Measurements from ENCODE around the gene E2F1.

The E2F1 gene

DNA sequence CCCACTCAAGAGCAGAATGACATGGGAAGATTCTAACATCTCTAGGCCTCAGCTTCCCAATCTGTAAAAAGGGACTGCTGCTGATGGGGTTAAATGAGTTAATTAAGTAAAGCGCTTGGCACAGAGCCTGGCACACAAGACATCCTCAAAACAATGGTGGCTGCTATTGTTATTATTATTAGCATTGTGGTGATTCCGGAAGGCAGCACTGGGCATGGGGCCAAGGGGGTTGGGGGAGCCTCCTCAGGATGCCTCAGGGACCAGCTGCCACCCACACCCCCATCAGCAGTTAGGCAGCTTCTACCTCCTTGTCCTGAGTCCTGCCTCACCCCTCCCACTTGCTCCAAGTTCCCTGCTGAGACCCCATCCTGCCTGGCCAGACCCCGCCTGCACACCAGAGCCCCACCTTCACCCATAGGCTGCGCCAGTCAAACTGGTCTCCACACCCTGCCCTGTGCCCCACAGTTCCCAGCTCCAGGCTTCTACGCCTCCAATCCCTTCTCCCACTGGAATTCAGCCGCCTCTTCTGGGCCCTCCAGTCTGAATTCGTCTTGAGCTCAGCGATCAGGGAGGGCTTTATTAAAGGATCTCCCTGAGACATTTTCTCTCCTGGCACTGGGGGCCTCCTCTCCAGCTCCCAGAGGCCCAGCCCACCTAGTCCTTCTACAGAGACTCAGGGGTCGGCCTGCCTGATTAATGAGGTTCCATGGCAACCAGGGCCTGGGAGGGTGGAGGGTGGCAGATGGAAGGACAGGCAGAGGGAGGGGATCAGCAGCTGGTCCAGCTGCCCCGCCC, 1.5 kb downstream of the E2F1 start:
- no peak overlapping the region for H3K27ac ChIP-seq
- H3K36me3 ChIP-seq = peaks cover 3% of the 10 kb centered on the region
- H3K4me3 ChIP-seq (ENCODE audit: low read depth in 1 of 2, low read length in 1 of 2) = no peak overlapping the region
- no peaks in the 10 kb centered on the region for H3K9me3 ChIP-seq
- H3K4me1 ChIP-seq (ENCODE audit: control insufficient read depth in 1 of 2, insufficient read depth in 1 of 2, low read depth in 1 of 2, low read length in 1 of 2) = peaks cover 18 to 22% of the 10 kb centered on the region in 2 experiments
- no peak for TF ChIP-seq CTCF (IDR thresholded peaks at IDR 0.05)
- H3K27me3 ChIP-seq = no peaks in the 10 kb centered on the region

GRCh38 chr20:33681728-33682353, 4.3 kb downstream of the E2F1 start:
- no peak for TF ChIP-seq CTCF (IDR thresholded peaks at IDR 0.05)
- Histone ChIP-seq H3K9me3 (no peaks in the 10 kb centered on the region), H3K4me3 (ENCODE audit: low read depth in 1 of 2, low read length in 1 of 2) (no peak overlapping the region), H3K27ac (no peak overlapping the region), H3K36me3 (peaks cover 5% of the 10 kb centered on the region), H3K4me1 (ENCODE audit: control insufficient read depth in 1 of 2, insufficient read depth in 1 of 2, low read depth in 1 of 2, low read length in 1 of 2) (peaks cover 16 to 20% of the 10 kb centered on the region in 2 experiments), H3K27me3 (no peaks in the 10 kb centered on the region)

DNA sequence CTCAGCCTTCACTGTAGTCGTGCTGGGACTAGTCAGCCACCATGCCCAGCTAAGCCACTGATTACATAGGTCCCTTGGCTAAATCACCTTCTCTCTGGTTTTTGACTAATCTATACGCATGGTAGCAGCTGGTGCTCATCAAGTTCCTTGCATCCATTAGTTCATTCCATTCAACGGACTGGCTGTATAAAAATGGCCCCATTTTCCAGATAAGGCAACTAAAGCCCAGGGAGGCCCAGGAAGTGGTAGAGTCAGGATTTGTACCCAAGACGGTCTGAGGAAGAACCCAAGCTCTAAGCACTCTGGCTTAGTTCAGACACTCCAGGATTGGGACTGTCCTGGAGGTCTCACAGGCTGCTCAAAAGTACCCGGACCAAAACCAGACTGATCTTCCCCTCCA, 4.9 kb downstream of the E2F1 start:
- TF ChIP-seq CTCF (IDR thresholded peaks at IDR 0.05) = no peak
- Histone ChIP-seq H3K27me3 (no peaks in the 10 kb centered on the region), H3K9me3 (no peaks in the 10 kb centered on the region), H3K4me3 (ENCODE audit: low read depth in 1 of 2, low read length in 1 of 2) (no peak overlapping the region), H3K27ac (no peak overlapping the region), H3K36me3 (peaks cover 5% of the 10 kb centered on the region), H3K4me1 (ENCODE audit: control insufficient read depth in 1 of 2, insufficient read depth in 1 of 2, low read depth in 1 of 2, low read length in 1 of 2) (peaks cover 12 to 16% of the 10 kb centered on the region in 2 experiments)

- H3K4me1 ChIP-seq (ENCODE audit: control insufficient read depth in 1 of 2, insufficient read depth in 1 of 2, low read depth in 1 of 2, low read length in 1 of 2) = peaks cover 11 to 13% of the 10 kb centered on the region in 2 experiments
- no peaks in the 10 kb centered on the region for H3K9me3 ChIP-seq
- no peak overlapping the region for H3K4me3 ChIP-seq (ENCODE audit: low read depth in 1 of 2, low read length in 1 of 2)
- H3K36me3 ChIP-seq = peaks cover 5% of the 10 kb centered on the region
- no peak overlapping the region for H3K27ac ChIP-seq
- no peaks in the 10 kb centered on the region for H3K27me3 ChIP-seq
- TF ChIP-seq CTCF (IDR thresholded peaks at IDR 0.05) = no peak
Observed at GRCh38 chr20:33680686-33681085, 5.5 kb downstream of the E2F1 start.

DNA sequence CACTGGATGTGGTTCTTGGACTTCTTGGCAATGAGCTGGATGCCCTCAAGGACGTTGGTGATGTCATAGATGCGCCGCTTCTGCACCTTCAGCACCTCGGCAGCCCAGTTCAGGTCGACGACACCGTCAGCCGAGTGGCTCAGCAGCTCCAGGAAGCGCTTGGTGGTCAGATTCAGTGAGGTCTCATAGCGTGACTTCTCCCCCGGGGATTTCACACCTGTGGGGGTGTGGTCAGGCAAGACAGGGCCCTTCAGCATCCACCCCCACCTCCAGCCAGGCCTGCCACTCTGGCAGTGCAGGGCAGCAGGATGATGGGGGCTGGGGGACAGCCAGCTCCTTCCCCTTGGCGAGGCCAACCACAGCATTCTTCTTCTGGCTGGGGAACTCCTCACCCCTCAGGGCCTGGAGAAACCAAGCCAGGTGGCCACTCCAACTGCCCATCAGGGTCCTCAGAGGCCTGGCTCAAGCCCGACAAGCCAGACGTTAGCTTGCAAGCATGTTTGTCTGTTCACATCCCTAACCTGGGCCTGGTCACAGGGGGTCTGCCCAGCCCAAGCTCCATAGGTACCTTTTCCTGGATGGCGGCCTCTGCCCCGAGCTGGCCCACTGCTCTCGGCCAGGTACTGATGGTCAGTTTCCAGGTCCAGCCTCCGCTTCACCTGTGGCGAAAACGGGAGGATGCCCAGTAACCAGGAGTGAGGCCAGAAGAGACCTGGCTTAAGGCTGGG, 6.3 kb downstream of the E2F1 start:
- H3K27me3 ChIP-seq = no peaks in the 10 kb centered on the region
- peaks cover 5% of the 10 kb centered on the region for H3K36me3 ChIP-seq
- H3K4me1 ChIP-seq (ENCODE audit: control insufficient read depth in 1 of 2, insufficient read depth in 1 of 2, low read depth in 1 of 2, low read length in 1 of 2) = peaks cover 4 to 7% of the 10 kb centered on the region in 2 experiments
- no peak overlapping the region for H3K27ac ChIP-seq
- no peak for TF ChIP-seq CTCF (IDR thresholded peaks at IDR 0.05)
- H3K4me3 ChIP-seq (ENCODE audit: low read depth in 1 of 2, low read length in 1 of 2) = no peak overlapping the region
- H3K9me3 ChIP-seq = no peaks in the 10 kb centered on the region
